Kidney glomerular epithelial cell (primary cell): Measurements from ENCODE around the gene VPS54.
"Not testable (repeated sequence)": the region's sequence is repeated elsewhere in the genome, so short reads cannot be mapped to it uniquely, and the experiment has no call there.

ENCODE experiments used
- DNase-seq: peaks from one replicate; lab custom pipeline; 2025; lab: John Stamatoyannopoulos, UW

VPS54 gene

GRCh38 chr2:63992061-63992685 lies 27.1 kb downstream of the VPS54 start:
- DNase-seq, result no peak

- DNase-seq, result not testable (repeated sequence)
These were observed 27.8 kb downstream of the VPS54 start for GRCh38 chr2:63991173-63991999.

- DNase-seq, result no peak
These were observed 29.2 kb downstream of the VPS54 start for GRCh38 chr2:63990072-63990471.

GRCh38 chr2:63988842-63989436 lies 30.3 kb downstream of the VPS54 start:
- not testable (repeated sequence) for DNase-seq

GRCh38 chr2:63984606-63985359 lies 34.4 kb downstream of the VPS54 start:
- DNase-seq, result no peak

- no peak for DNase-seq
These were observed 35.1 kb downstream of the VPS54 start for GRCh38 chr2:63983986-63984605.

- DNase-seq, result no peak
These were observed 36.9 kb downstream of the VPS54 start for GRCh38 chr2:63982335-63982734.

GRCh38 chr2:63981702-63982103 lies 37.5 kb downstream of the VPS54 start:
- no peak for DNase-seq

- no peak for DNase-seq
These were observed 38.4 kb downstream of the VPS54 start for GRCh38 chr2:63980794-63981193.

- DNase-seq, result no peak
These were observed 41.3 kb downstream of the VPS54 start for GRCh38 chr2:63977904-63978303.

- no peak for DNase-seq
These were observed 43.1 kb downstream of the VPS54 start for GRCh38 chr2:63976125-63976510.

GRCh38 chr2:63975437-63976124 lies 43.6 kb downstream of the VPS54 start:
- no peak for DNase-seq

- DNase-seq, result not testable (repeated sequence)
These were observed 44.2 kb downstream of the VPS54 start for GRCh38 chr2:63975036-63975435.

GRCh38 chr2:63962186-63962585 lies 57.0 kb downstream of the VPS54 start:
- DNase-seq, result no peak

GRCh38 chr2:63950414-63950813 lies 68.8 kb downstream of the VPS54 start:
- no peak for DNase-seq

- no peak for DNase-seq
These were observed 76.4 kb downstream of the VPS54 start for GRCh38 chr2:63942788-63943187.

GRCh38 chr2:63932104-63932503 lies 87.1 kb downstream of the VPS54 start:
- not testable (repeated sequence) for DNase-seq

GRCh38 chr2:63926815-63927214 lies 92.4 kb downstream of the VPS54 start:
- DNase-seq, result no peak

- no peak for DNase-seq
These were observed 104.9 kb downstream of the VPS54 start for GRCh38 chr2:63914311-63914710.

- no peak for DNase-seq
These were observed 116.2 kb downstream of the VPS54 start for GRCh38 chr2:63903003-63903402.

- DNase-seq, result no peak
These were observed 117.1 kb downstream of the VPS54 start for GRCh38 chr2:63902149-63902548.
